M059J (cell line): ENCODE data around the gene MNAT1. TPM values are rescaled to one million over a fixed set of nuclear protein-coding genes. Genes with fewer than 3 reads are reported as not detected.

Experiments used
- total RNA-seq: library from RNA; depleted of rRNA; stranded (reverse); fragments of >200 nt; shearing (Covaris generic); gene quantifications from 2 replicates; pipeline ENCODE4 v1.2.3, GENCODE V29; 2014; rRNA removed

The MNAT1 gene
- total RNA-seq, 1 experiment from 2014 or later, result 99.3 TPM

Other genes starting within 250 kb of the MNAT1 start
- not detected in 2 replicates for gene C14orf39, start 248.7 kb upstream of the MNAT1 start, total RNA-seq
- not detected in 2 replicates for gene SIX6, start 225.6 kb upstream of the MNAT1 start, total RNA-seq
- 8.0 and 12.5 TPM in 2 replicates for gene SIX1, start 85.3 kb upstream of the MNAT1 start, total RNA-seq
- gene SIX4, start 10.4 kb upstream of the MNAT1 start, total RNA-seq, result 17.9 and 23.8 TPM in 2 replicates
- gene TRMT5, start 246.3 kb downstream of the MNAT1 start, total RNA-seq, result 8.3 and 11.8 TPM in 2 replicates
- 24.1 and 27.7 TPM in 2 replicates for gene SLC38A6, start 246.5 kb downstream of the MNAT1 start, total RNA-seq